Right cardiac atrium (tissue), 5 donors: Measurements from ENCODE around the gene CACNA1I. TPM values are rescaled to one million over a fixed set of nuclear protein-coding genes. Genes with fewer than 3 reads are reported as not detected.

Experiments used
- ATAC-seq, 2 donors: fragments of 200-7000 bp; cut with Tn5 transposase; one replicate each; pipeline versions ENCODE4 v1.8.0 to v1.9.1; 2020; ENCODE audit warnings: moderate library complexity in 2 of 2, mild to moderate bottlenecking in 1 of 2
- DNase-seq, 3 donors: peaks; one replicate each; pipeline ENCODE4 v3.0.0-alpha.2; 2020
- H3K27ac ChIP-seq: one replicate; pipeline ENCODE4 v1.5.1; 2013; ENCODE audit warnings: mild to moderate bottlenecking, low read length, control low read depth, moderate library complexity
- H3K27me3 ChIP-seq: one replicate; pipeline ENCODE4 v1.6.1; 2013; ENCODE audit not compliant: control insufficient read depth, insufficient read depth
- H3K4me1 ChIP-seq: one replicate; pipeline ENCODE4 v1.6.1; 2013; ENCODE audit warnings: low read length; ENCODE audit not compliant: control insufficient read depth, insufficient read depth
- H3K4me3 ChIP-seq: one replicate; pipeline ENCODE4 v1.5.1; 2013; ENCODE audit warnings: low read length, control low read depth
- H3K9me3 ChIP-seq: one replicate; pipeline ENCODE4 v1.6.1; 2013; ENCODE audit warnings: low read length; ENCODE audit not compliant: control insufficient read depth
- WGBS: extraction: QIAGEN DNeasy Blood & Tissue Kit; methylation state at CpG from one replicate; pipeline ENCODE4 v1.1.7; 2013; 5-methylcytosine and 5-hydroxymethylcytosine counted together
- intact Hi-C, 4 donors: fragments of 100-400 bp; cut with DNase I; formaldehyde crosslinking; loops; one replicate each; pipeline versions ENCODE4 v1.11.0 to v1.14.0; 2022 to 2023
- polyA plus RNA-seq: library from polyadenylated mRNA; stranded (reverse); fragments of 200-250 nt; gene quantifications from one replicate; pipeline ENCODE4 v1.2.3, GENCODE V29; 2013
- total RNA-seq, 4 donors: library from RNA; stranded (reverse); fragmentation: NEBNext Ultra II Directional; extraction: Animal tissue kit (Norgen Biotek cat#: 25700); gene quantifications; one replicate each; pipeline ENCODE4 v1.2.1, GENCODE V29; 2021
- donor health status: healthy with polysubstance abuse.
- donor health status: DM: no; HTN: yes; CAD: no.
- donor health status: DM: no; HTN: no; CAD: no.
- donor health status: DM: no; HTN: yes; CAD: no; lungs with severe emphysema.
- donor health status: DM: yes; HTN: yes; CAD: no.

CACNA1I gene
- total and polyA plus RNA-seq, 5 donors = 0.06 to 0.07 TPM; not detected in 3

- Histone ChIP-seq H3K9me3 (no peaks in the 10 kb centered on the region), H3K4me3 (no peak overlapping the region), H3K27ac (no peak overlapping the region), H3K27me3 (no peaks in the 10 kb centered on the region), H3K4me1 (no peaks in the 10 kb centered on the region)
- intact Hi-C loops = no loop called here
- 59% methylated on average over 9 of the region's 9 CpGs for WGBS
- DNase-seq = no peak
- ATAC-seq = no peak
Observed at GRCh38 chr22:39601180-39601535, 30.6 kb downstream of the CACNA1I start.

GRCh38 chr22:39603345-39603744 is 32.8 kb downstream of the CACNA1I start:
- intact Hi-C loops = no loop called here
- Histone ChIP-seq H3K4me1 (no peaks in the 10 kb centered on the region), H3K9me3 (no peaks in the 10 kb centered on the region), H3K27ac (no peak overlapping the region), H3K27me3 (no peaks in the 10 kb centered on the region), H3K4me3 (no peak overlapping the region)
- 77% methylated on average over 3 of the region's 3 CpGs for WGBS
- DNase-seq (no peak), ATAC-seq (no peak)

- Histone ChIP-seq H3K27me3 (no peaks in the 10 kb centered on the region), H3K27ac (no peak overlapping the region), H3K4me3 (no peak overlapping the region), H3K9me3 (peaks cover 2% of the 10 kb centered on the region), H3K4me1 (no peaks in the 10 kb centered on the region)
- DNase-seq = no peak
- WGBS = 55% methylated on average over 8 of the region's 8 CpGs
- ATAC-seq = no peak
- intact Hi-C loops = no loop called here
Observed at GRCh38 chr22:39610246-39610645, 39.7 kb downstream of the CACNA1I start.

GRCh38 chr22:39610766-39611165 is 40.2 kb downstream of the CACNA1I start:
- Histone ChIP-seq H3K4me1 (no peaks in the 10 kb centered on the region), H3K27me3 (no peaks in the 10 kb centered on the region), H3K9me3 (peaks cover 2% of the 10 kb centered on the region), H3K4me3 (no peak overlapping the region), H3K27ac (no peak overlapping the region)
- 72% methylated on average over 7 of the region's 7 CpGs for WGBS
- intact Hi-C loops = no loop called here
- ATAC-seq (no peak), DNase-seq (no peak)

GRCh38 chr22:39611360-39611759 is 40.8 kb downstream of the CACNA1I start:
- H3K27me3 ChIP-seq = no peaks in the 10 kb centered on the region
- ATAC-seq (no peak), DNase-seq (no peak)
- intact Hi-C loops = no loop called here
- no peak overlapping the region for H3K27ac ChIP-seq
- WGBS = 79% methylated on average over 4 of the region's 4 CpGs
- H3K4me3 ChIP-seq = no peak overlapping the region
- no peaks in the 10 kb centered on the region for H3K4me1 ChIP-seq
- peaks cover 2% of the 10 kb centered on the region for H3K9me3 ChIP-seq

GRCh38 chr22:39612811-39613548 is 42.4 kb downstream of the CACNA1I start:
- 63% methylated on average over 7 of the region's 7 CpGs for WGBS
- Histone ChIP-seq H3K9me3 (peaks cover 2% of the 10 kb centered on the region), H3K27ac (no peak overlapping the region), H3K27me3 (no peaks in the 10 kb centered on the region), H3K4me1 (no peaks in the 10 kb centered on the region), H3K4me3 (no peak overlapping the region)
- no peak for ATAC-seq
- no peak for DNase-seq
- intact Hi-C loops = no loop called here

GRCh38 chr22:39613549-39613921 is 43.0 kb downstream of the CACNA1I start:
- 95% methylated on average over 10 of the region's 10 CpGs for WGBS
- Histone ChIP-seq H3K4me1 (no peaks in the 10 kb centered on the region), H3K27me3 (no peaks in the 10 kb centered on the region), H3K9me3 (peaks cover 2% of the 10 kb centered on the region), H3K4me3 (no peak overlapping the region), H3K27ac (no peak overlapping the region)
- ATAC-seq (no peak), DNase-seq (no peak)
- intact Hi-C loops = no loop called here

DNA sequence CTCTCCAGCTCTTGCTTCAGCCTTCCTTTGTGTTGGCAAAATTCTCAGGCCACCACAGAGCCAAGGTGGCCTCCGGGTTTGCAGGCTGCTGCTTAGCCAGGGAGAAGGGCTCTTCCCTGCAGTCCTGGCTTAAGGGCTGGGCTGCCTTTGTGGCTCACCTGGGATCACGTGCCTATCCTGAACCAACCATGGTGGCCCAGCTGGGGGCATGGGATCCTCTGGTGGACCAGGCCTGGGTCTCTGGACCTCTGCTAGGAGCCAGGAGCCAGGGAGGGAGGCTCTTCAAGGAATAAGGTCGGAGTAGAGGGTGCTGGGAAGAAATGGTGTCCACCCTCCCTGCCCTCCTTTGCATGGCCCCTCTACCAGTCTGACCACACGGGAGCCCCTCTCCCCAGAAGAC is 43.9 kb downstream of the CACNA1I start:
- no peak for DNase-seq
- no peak for ATAC-seq
- Histone ChIP-seq H3K4me3 (no peak overlapping the region), H3K27ac (no peak overlapping the region), H3K9me3 (peaks cover 2% of the 10 kb centered on the region), H3K27me3 (no peaks in the 10 kb centered on the region), H3K4me1 (no peaks in the 10 kb centered on the region)
- intact Hi-C loops = no loop called here
- WGBS = 64% methylated on average over 4 of the region's 4 CpGs

- no peak overlapping the region for H3K4me3 ChIP-seq
- no peaks in the 10 kb centered on the region for H3K27me3 ChIP-seq
- intact Hi-C loops = no loop called here
- DNase-seq (no peak), ATAC-seq (no peak)
- H3K4me1 ChIP-seq = no peaks in the 10 kb centered on the region
- H3K9me3 ChIP-seq = peaks cover 2% of the 10 kb centered on the region
- 81% methylated on average over 9 of the region's 9 CpGs for whole genome bisulfite sequencing
- no peak overlapping the region for H3K27ac ChIP-seq
Observed at GRCh38 chr22:39616051-39616450, 45.5 kb downstream of the CACNA1I start.

DNA sequence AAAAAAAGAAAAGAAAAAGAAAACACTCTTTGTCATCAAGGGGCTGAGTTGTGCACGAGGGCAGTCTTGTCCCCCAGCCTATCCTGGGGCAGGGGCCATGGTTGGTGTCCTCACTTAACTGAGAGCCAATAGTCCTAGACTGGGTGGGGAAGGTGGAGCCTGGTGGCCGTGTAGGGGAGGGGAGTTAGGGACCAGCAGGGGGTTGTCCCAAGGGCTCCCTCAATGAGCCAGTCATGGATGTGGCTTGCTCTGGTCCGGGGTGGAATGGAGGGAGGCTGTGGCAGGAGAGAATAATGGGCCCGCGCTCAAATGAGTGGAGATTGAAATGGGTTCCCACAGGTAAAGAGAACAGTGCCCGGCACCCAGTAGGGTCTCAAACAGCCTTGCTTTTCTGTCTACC is 46.2 kb downstream of the CACNA1I start:
- H3K4me1 ChIP-seq = no peaks in the 10 kb centered on the region
- no peaks in the 10 kb centered on the region for H3K27me3 ChIP-seq
- ATAC-seq (no peak), DNase-seq (no peak)
- no peak overlapping the region for H3K27ac ChIP-seq
- WGBS = 52% methylated on average over 6 of the region's 6 CpGs
- intact Hi-C loops = no loop called here
- peaks cover 2% of the 10 kb centered on the region for H3K9me3 ChIP-seq
- H3K4me3 ChIP-seq = no peak overlapping the region

DNA sequence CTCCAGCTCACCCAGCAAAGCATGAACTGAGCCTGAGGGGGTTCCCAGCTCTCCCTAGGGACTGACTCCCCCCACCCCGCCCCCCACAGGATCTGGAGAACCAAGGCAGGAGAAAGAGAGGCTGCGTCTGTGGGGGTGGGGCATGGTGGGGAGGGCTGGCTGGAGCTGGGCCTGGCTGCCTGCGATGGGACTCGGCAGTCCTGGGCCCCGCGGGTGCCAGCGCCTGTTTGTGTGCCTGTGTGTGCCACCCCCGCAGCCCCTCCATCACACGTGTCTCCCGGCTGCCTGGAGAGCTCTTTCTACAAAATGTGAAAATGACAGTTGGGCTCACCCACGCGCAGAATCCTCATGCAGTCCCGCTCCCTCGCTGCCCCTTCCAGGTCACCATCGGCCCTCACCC is 46.8 kb downstream of the CACNA1I start:
- 8% methylated on average over 15 of the region's 15 CpGs for WGBS
- no peaks in the 10 kb centered on the region for H3K27me3 ChIP-seq
- H3K4me3 ChIP-seq = no peak overlapping the region
- intact Hi-C loops = no loop called here
- no peaks in the 10 kb centered on the region for H3K4me1 ChIP-seq
- no peak overlapping the region for H3K27ac ChIP-seq
- DNase-seq (no peak), ATAC-seq (no peak)
- H3K9me3 ChIP-seq = no peaks in the 10 kb centered on the region
